Ishikawa (cell line): ENCODE measurements around the gene CCDC32.

Experiments used
- CEBPB ChIP-seq: IDR thresholded peaks from 2 replicates; pipeline ENCODE4 v1.6.1; 2012
- CREB1 ChIP-seq: IDR thresholded peaks from 2 replicates; pipeline ENCODE4 v1.6.1; 2012; ENCODE audit warnings: low read depth
- EGR1 ChIP-seq: IDR thresholded peaks from 2 replicates; pipeline ENCODE4 v1.6.1; 2012
- EP300 ChIP-seq: IDR thresholded peaks from 2 replicates; pipeline ENCODE4 v1.6.1; 2012; ENCODE audit warnings: borderline replicate concordance
- FOXM1 ChIP-seq: IDR thresholded peaks from 2 replicates; pipeline ENCODE4 v1.6.1; 2012; ENCODE audit warnings: low read depth, borderline replicate concordance
- MAX ChIP-seq: IDR thresholded peaks from 2 replicates; pipeline ENCODE4 v1.6.1; 2012
- NFIC ChIP-seq: IDR thresholded peaks from 2 replicates; pipeline ENCODE4 v1.6.1; 2012
- RAD21 ChIP-seq: IDR thresholded peaks from 2 replicates; pipeline ENCODE4 v1.6.1; 2012; ENCODE audit warnings: low read depth
- REST ChIP-seq: IDR thresholded peaks from 2 replicates; pipeline ENCODE4 v1.6.1; 2012; ENCODE audit warnings: low read depth, mild to moderate bottlenecking
- TAF1 ChIP-seq: IDR thresholded peaks from 2 replicates; pipeline ENCODE4 v1.6.1; 2012; ENCODE audit warnings: low read depth, mild to moderate bottlenecking
- TCF12 ChIP-seq: IDR thresholded peaks from 2 replicates; pipeline ENCODE4 v1.6.1; 2012; ENCODE audit warnings: low read depth
- TEAD4 ChIP-seq: IDR thresholded peaks from 2 replicates; pipeline ENCODE4 v1.6.1; 2012
- USF1 ChIP-seq: IDR thresholded peaks from 2 replicates; pipeline ENCODE4 v1.6.1; 2012
- YY1 ChIP-seq: IDR thresholded peaks from 2 replicates; pipeline ENCODE4 v1.6.1; 2012; ENCODE audit warnings: low read depth
- ZBTB7A ChIP-seq: IDR thresholded peaks from 2 replicates; pipeline ENCODE4 v1.6.1; 2012; ENCODE audit warnings: low read depth

CCDC32 gene

GRCh38 chr15:40558952-40559742, 5.7 kb downstream of the CCDC32 start:
- TF ChIP-seq ZBTB7A, result no peak
- no peak for TF ChIP-seq REST
- no peak for TF ChIP-seq TEAD4

- TF ChIP-seq TCF12 (no peak), YY1 (no peak), RAD21 (no peak), TEAD4 (no peak), EGR1 (no peak), CEBPB (no peak), EP300 (no peak), CREB1 (no peak), USF1 (no peak), FOXM1 (no peak), REST (no peak), TAF1 (no peak), ZBTB7A (no peak), MAX (no peak), NFIC (no peak)
These were observed 9.0 kb downstream of the CCDC32 start for GRCh38 chr15:40555876-40556275.

- no peak for TF ChIP-seq EGR1
- no peak for TF ChIP-seq TCF12
- no peak for TF ChIP-seq TAF1
- no peak for TF ChIP-seq RAD21
- TF ChIP-seq YY1, result no peak
- no peak for TF ChIP-seq FOXM1
- no peak for TF ChIP-seq NFIC
- TF ChIP-seq CEBPB, result no peak
These were observed 10.7 kb downstream of the CCDC32 start for GRCh38 chr15:40554161-40554525.

GRCh38 chr15:40550341-40551037, 14.4 kb downstream of the CCDC32 start:
- TF ChIP-seq MAX (no peak), ZBTB7A (no peak), CREB1 (no peak), REST (no peak), YY1 (no peak), EGR1 (no peak), RAD21 (no peak), TCF12 (no peak)

- TF ChIP-seq ZBTB7A (no peak), FOXM1 (no peak), CREB1 (no peak), REST (no peak), NFIC (no peak), TAF1 (no peak), EP300 (no peak), YY1 (no peak), TEAD4 (no peak), USF1 (no peak), CEBPB (no peak), TCF12 (no peak), EGR1 (no peak)
These were observed 14.9 kb downstream of the CCDC32 start for GRCh38 chr15:40549894-40550293.
